ENCODE data around the gene C3orf52. TPM values are rescaled to one million over a fixed set of nuclear protein-coding genes. Genes with fewer than 3 reads are reported as not detected.
A peak's percentile ranks its signal among the peaks of the same experiment; 100 is the strongest.
"Not testable (repeated sequence)": the region's sequence is repeated elsewhere in the genome, so short reads cannot be mapped to it uniquely, and the experiment has no call there.

The C3orf52 gene
- total RNA-seq, 1 donor from 2014 or later, result 1.4 TPM

DNA sequence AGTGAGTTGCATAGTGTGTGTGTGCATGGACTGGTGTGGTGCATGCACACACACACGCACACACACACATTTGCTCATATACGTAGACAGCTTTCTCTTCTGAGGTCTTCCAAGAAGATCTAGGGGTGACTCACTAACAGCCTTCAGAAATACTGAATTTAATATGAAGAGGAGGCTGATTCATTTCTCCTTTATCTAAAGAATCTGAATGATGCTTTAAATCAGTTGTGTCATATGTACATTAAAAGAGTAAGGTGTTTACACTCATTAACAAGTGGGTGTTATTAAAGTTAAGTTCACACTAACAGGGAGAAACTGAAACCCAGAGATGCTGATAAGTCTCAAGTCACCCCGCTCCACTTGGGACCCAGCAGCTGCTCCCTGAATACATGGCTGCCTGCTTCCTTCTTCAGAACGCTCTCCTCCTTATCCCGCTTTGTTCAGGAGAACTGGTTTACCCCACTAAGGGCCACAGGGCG, 29.7 kb upstream of the C3orf52 start:
- TF ChIP-seq, protein P1, sequence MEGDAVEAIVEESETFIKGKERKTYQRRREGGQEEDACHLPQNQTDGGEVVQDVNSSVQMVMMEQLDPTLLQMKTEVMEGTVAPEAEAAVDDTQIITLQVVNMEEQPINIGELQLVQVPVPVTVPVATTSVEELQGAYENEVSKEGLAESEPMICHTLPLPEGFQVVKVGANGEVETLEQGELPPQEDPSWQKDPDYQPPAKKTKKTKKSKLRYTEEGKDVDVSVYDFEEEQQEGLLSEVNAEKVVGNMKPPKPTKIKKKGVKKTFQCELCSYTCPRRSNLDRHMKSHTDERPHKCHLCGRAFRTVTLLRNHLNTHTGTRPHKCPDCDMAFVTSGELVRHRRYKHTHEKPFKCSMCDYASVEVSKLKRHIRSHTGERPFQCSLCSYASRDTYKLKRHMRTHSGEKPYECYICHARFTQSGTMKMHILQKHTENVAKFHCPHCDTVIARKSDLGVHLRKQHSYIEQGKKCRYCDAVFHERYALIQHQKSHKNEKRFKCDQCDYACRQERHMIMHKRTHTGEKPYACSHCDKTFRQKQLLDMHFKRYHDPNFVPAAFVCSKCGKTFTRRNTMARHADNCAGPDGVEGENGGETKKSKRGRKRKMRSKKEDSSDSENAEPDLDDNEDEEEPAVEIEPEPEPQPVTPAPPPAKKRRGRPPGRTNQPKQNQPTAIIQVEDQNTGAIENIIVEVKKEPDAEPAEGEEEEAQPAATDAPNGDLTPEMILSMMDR (IDR thresholded peaks at IDR 0.05), result no peak
- peaks cover 4% of the 10 kb centered on the region for H3K9me3 Mint-ChIP-seq (ENCODE audit: unreplicated experiment)
- DNase-seq (ENCODE audit: extremely low spot score, unreplicated experiment), result no peak
- no peak overlapping the region for H3K27ac Mint-ChIP-seq (ENCODE audit: unreplicated experiment)
- H3K4me3 Mint-ChIP-seq (ENCODE audit: unreplicated experiment), result no peak overlapping the region
- H3K4me1 Mint-ChIP-seq (ENCODE audit: unreplicated experiment), result peaks cover 25% of the 10 kb centered on the region
- H3K27me3 Mint-ChIP-seq (ENCODE audit: unreplicated experiment), result peaks cover 8% of the 10 kb centered on the region
- no peaks in the 10 kb centered on the region for H3K36me3 Mint-ChIP-seq (ENCODE audit: unreplicated experiment)

DNA sequence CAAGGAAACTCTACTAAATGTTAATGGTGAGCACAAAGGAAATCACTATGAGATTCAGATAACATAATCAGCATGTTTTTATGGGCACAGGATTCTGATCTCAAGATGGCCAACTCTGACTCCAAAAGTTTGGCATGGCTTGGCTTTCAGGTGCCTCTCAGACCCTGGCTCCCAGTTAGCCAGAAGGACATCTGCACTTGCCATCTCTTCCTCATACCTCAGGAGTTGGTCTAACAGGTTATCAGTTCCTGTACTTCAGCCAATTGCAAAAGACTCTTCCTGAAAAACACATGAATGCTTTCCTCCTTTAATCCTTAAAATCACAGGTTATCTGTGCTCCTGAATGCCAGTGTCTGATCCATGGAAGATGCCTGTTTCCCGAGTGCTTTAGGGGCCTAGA, 26.7 kb upstream of the C3orf52 start:
- DNase-seq (ENCODE audit: extremely low spot score, unreplicated experiment), result no peak
- no peak overlapping the region for H3K4me3 Mint-ChIP-seq (ENCODE audit: unreplicated experiment)
- H3K9me3 Mint-ChIP-seq (ENCODE audit: unreplicated experiment), result peaks cover 4% of the 10 kb centered on the region
- H3K36me3 Mint-ChIP-seq (ENCODE audit: unreplicated experiment), result no peaks in the 10 kb centered on the region
- no peak overlapping the region for H3K27ac Mint-ChIP-seq (ENCODE audit: unreplicated experiment)
- H3K4me1 Mint-ChIP-seq (ENCODE audit: unreplicated experiment), result peaks cover 28% of the 10 kb centered on the region
- TF ChIP-seq, protein P1 (IDR thresholded peaks at IDR 0.05), result no peak
- H3K27me3 Mint-ChIP-seq (ENCODE audit: unreplicated experiment), result no peaks in the 10 kb centered on the region

GRCh38 chr3:112061152-112061551, 25.0 kb upstream of the C3orf52 start:
- Mint-ChIP-seq H3K27ac (ENCODE audit: unreplicated experiment) (peak overlapping the region; percentile 68), H3K36me3 (ENCODE audit: unreplicated experiment) (no peaks in the 10 kb centered on the region), H3K4me1 (ENCODE audit: unreplicated experiment) (peaks cover 27% of the 10 kb centered on the region), H3K27me3 (ENCODE audit: unreplicated experiment) (peaks cover 4% of the 10 kb centered on the region), H3K9me3 (ENCODE audit: unreplicated experiment) (peaks cover 4% of the 10 kb centered on the region), H3K4me3 (ENCODE audit: unreplicated experiment) (no peak overlapping the region)
- no peak for DNase-seq (ENCODE audit: extremely low spot score, unreplicated experiment)
- TF ChIP-seq, protein P1 (IDR thresholded peaks at IDR 0.05), result no peak

DNA sequence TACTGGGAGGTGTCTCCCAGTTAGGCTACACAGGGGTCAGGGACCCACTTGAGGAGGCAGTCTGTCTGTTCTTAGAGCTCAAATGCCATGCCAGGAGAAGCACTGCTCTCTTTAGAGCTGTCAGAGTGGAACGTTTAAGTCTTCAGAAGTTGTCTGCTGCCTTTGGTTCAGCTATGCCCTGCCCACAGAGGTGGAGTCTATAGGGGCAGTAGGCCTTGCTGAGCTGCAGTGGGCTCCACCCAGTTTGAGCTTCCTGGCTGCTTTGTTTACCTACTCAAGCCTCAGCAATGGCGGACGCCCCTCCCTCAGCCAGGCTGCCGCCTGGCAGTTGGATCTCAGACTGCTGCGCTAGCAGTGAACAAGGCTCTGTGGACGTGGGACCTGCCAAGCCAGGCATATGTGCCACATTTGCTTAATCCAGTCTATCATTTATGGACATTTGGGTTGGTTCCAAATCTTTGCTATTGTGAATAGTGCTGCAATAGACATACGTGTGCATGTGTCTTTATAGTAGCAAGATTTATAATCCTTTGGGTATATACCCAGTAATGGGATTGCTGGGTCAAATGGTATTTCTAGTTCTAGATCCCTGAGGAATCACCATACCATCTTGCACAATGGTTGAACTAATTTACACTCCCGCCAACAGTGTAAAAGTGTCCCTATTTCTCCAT, 13.7 kb upstream of the C3orf52 start:
- H3K4me3 Mint-ChIP-seq (ENCODE audit: unreplicated experiment); DNase-seq (ENCODE audit: extremely low spot score, unreplicated experiment); H3K36me3 Mint-ChIP-seq (ENCODE audit: unreplicated experiment); H3K27ac Mint-ChIP-seq (ENCODE audit: unreplicated experiment): not testable (repeated sequence)
- Mint-ChIP-seq H3K4me1 (ENCODE audit: unreplicated experiment) (peaks cover 12% of the 10 kb centered on the region), H3K27me3 (ENCODE audit: unreplicated experiment) (peaks cover 26% of the 10 kb centered on the region), H3K9me3 (ENCODE audit: unreplicated experiment) (peaks cover 11% of the 10 kb centered on the region)

- no peaks in the 10 kb centered on the region for H3K36me3 Mint-ChIP-seq (ENCODE audit: unreplicated experiment)
- H3K27me3 Mint-ChIP-seq (ENCODE audit: unreplicated experiment), result peaks cover 13% of the 10 kb centered on the region
- H3K9me3 Mint-ChIP-seq (ENCODE audit: unreplicated experiment), result peaks cover 5% of the 10 kb centered on the region
- no peak overlapping the region for H3K27ac Mint-ChIP-seq (ENCODE audit: unreplicated experiment)
- no peak overlapping the region for H3K4me3 Mint-ChIP-seq (ENCODE audit: unreplicated experiment)
- peaks cover 12% of the 10 kb centered on the region for H3K4me1 Mint-ChIP-seq (ENCODE audit: unreplicated experiment)
- TF ChIP-seq, protein P1 (IDR thresholded peaks at IDR 0.05), result no peak
- no peak for DNase-seq (ENCODE audit: extremely low spot score, unreplicated experiment)
Observed at GRCh38 chr3:112074006-112074405, 12.2 kb upstream of the C3orf52 start.
